ENCODE data around the gene NLN. TPM values are rescaled to one million over a fixed set of nuclear protein-coding genes. Genes with fewer than 3 reads are reported as not detected.
"Not testable (repeated sequence)": the region's sequence is repeated elsewhere in the genome, so short reads cannot be mapped to it uniquely, and the experiment has no call there.

The NLN gene
- total RNA-seq, 4 donors from 2014 or later = 2.2 to 17.3 (median 9.8) TPM

- peaks cover 0 to 3% (median 0%) of the 10 kb centered on the region in 4 donors for H3K9me3 ChIP-seq
- H3K36me3 ChIP-seq = no peaks in the 10 kb centered on the region
- no peaks in the 10 kb centered on the region for H3K27me3 ChIP-seq
- TF ChIP-seq POLR2A (IDR thresholded peaks at IDR 0.05) = no peak
- TF ChIP-seq, protein P1, sequence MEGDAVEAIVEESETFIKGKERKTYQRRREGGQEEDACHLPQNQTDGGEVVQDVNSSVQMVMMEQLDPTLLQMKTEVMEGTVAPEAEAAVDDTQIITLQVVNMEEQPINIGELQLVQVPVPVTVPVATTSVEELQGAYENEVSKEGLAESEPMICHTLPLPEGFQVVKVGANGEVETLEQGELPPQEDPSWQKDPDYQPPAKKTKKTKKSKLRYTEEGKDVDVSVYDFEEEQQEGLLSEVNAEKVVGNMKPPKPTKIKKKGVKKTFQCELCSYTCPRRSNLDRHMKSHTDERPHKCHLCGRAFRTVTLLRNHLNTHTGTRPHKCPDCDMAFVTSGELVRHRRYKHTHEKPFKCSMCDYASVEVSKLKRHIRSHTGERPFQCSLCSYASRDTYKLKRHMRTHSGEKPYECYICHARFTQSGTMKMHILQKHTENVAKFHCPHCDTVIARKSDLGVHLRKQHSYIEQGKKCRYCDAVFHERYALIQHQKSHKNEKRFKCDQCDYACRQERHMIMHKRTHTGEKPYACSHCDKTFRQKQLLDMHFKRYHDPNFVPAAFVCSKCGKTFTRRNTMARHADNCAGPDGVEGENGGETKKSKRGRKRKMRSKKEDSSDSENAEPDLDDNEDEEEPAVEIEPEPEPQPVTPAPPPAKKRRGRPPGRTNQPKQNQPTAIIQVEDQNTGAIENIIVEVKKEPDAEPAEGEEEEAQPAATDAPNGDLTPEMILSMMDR (IDR thresholded peaks at IDR 0.05) = no peak
- H3K27ac ChIP-seq = no peak overlapping the region
- H3K4me1 ChIP-seq = peaks cover 0 to 2% (median 0%) of the 10 kb centered on the region in 4 donors
- H3K4me3 ChIP-seq = no peak overlapping the region
- DNase-seq = no peak
Observed at GRCh38 chr5:65805089-65805488, 83.1 kb downstream of the NLN start.

GRCh38 chr5:65807494-65807893 lies 85.5 kb downstream of the NLN start:
- not testable (repeated sequence) for H3K4me3 ChIP-seq, H3K9me3 ChIP-seq, H3K27ac ChIP-seq, H3K36me3 ChIP-seq, H3K27me3 ChIP-seq, DNase-seq
- H3K4me1 ChIP-seq = peaks cover 0 to 16% (median 0%) of the 10 kb centered on the region in 4 donors

GRCh38 chr5:65808251-65808741 lies 86.3 kb downstream of the NLN start:
- no peak overlapping the region for H3K27ac ChIP-seq
- H3K9me3 ChIP-seq = no peaks in the 10 kb centered on the region
- peaks cover 0 to 16% (median 0%) of the 10 kb centered on the region in 4 donors for H3K4me1 ChIP-seq
- DNase-seq = no peak
- TF ChIP-seq, protein P1 (IDR thresholded peaks at IDR 0.05) = no peak
- H3K27me3 ChIP-seq = no peaks in the 10 kb centered on the region
- H3K36me3 ChIP-seq = no peaks in the 10 kb centered on the region
- no peak overlapping the region for H3K4me3 ChIP-seq

DNA sequence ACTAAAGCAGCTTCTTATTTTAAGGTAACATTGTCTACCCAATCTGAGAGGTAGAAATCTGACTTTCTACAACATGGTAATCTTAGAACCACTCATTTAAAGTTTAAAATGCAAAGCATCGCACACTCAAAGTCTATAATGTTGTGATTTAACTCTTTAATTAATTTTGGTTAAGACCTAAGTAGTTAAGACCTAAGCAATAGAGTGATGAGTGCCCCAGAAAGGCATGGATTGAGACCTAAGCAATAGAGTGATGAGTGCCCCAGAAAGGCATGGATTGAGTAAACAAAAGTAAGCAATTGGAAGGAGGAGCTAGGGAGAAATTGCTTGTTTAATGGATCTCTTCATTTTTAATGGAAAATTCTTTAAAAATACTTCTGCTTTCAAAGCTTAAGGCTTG lies 86.8 kb downstream of the NLN start:
- H3K4me3 ChIP-seq = no peak overlapping the region
- no peak for DNase-seq
- no peak for TF ChIP-seq POLR2A (IDR thresholded peaks at IDR 0.05)

GRCh38 chr5:65809817-65810531 lies 88.0 kb downstream of the NLN start:
- H3K27ac ChIP-seq = peak overlapping the region in 3 of 4 donors; percentile 34 to 90 (median 76)
- peak in 2 of 3 donors; percentile 71 to 84 for DNase-seq

More for the DNA sequence above, 86.8 kb downstream of the NLN start:
- no peak overlapping the region for H3K27ac ChIP-seq
- H3K9me3 ChIP-seq = no peaks in the 10 kb centered on the region
- H3K27me3 ChIP-seq = no peaks in the 10 kb centered on the region
- H3K4me1 ChIP-seq = peaks cover 0 to 16% (median 0%) of the 10 kb centered on the region in 4 donors
- no peaks in the 10 kb centered on the region for H3K36me3 ChIP-seq

DNA sequence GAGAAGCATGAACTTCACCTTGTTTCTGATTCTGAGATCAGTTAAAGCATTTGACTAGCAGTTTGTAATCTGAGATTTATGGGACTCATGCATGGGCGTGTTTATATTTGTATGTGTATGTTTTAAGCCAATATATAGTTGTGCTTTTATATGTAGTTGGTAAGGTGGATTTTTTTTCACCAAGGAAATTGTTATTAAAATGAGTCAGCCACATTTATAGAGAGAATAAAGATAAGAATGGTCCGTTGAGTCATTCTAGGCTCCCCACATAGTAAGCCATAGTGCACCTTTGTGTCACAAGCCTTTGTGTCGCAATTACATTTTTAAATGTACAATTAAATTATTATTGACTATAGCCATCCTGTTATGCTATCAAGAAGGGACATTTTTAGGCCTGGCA lies 89.0 kb downstream of the NLN start:
- Histone ChIP-seq H3K4me1 (peaks cover 0 to 16% (median 0%) of the 10 kb centered on the region in 4 donors), H3K27me3 (no peaks in the 10 kb centered on the region), H3K36me3 (no peaks in the 10 kb centered on the region), H3K9me3 (no peaks in the 10 kb centered on the region), H3K4me3 (no peak overlapping the region), H3K27ac (peak overlapping the region in 3 of 4 donors; percentile 56 to 90 (median 82))
- TF ChIP-seq, protein P1 (IDR thresholded peaks at IDR 0.05) = no peak
- TF ChIP-seq POLR2A (IDR thresholded peaks at IDR 0.05) = no peak
- no peak for DNase-seq

More at GRCh38 chr5:65809817-65810531, 88.0 kb downstream of the NLN start:
- Histone ChIP-seq H3K9me3 (no peaks in the 10 kb centered on the region), H3K4me3 (no peak overlapping the region), H3K4me1 (peaks cover 0 to 16% (median 0%) of the 10 kb centered on the region in 4 donors), H3K36me3 (no peaks in the 10 kb centered on the region), H3K27me3 (no peaks in the 10 kb centered on the region)
- TF ChIP-seq, protein P1 (IDR thresholded peaks at IDR 0.05) = no peak
- no peak for TF ChIP-seq POLR2A (IDR thresholded peaks at IDR 0.05)

All from Peyer's patch (tissue), 4 donors.